Activated T-helper 1 cell treated with anti-CD3 and anti-CD28 coated beads, Interleukin-12 subunit alpha, Interleukin-12 subunit beta, Interleukin-2, Interleukin-4 antibody, amounts not matched to agents 30 ng/mL and 10 ng/mL and 1 ng/mL, durations not matched to agents 14 hours and 24 hours and 36 hours (primary cell): ENCODE measurements around the gene OR51S1. TPM values are rescaled to one million over a fixed set of nuclear protein-coding genes. Genes with fewer than 3 reads are reported as not detected.
"Not testable (repeated sequence)": the region's sequence is repeated elsewhere in the genome, so short reads cannot be mapped to it uniquely, and the experiment has no call there.

Experiments used
- DNase-seq: peaks from one replicate; pipeline ENCODE4 v3.0.0; 2021; ENCODE audit warnings: low spot score
- H3K27ac Mint-ChIP-seq: one replicate; pipeline ENCODE4 v1.8.0; 2021; ENCODE audit warnings: mild to moderate bottlenecking, mixed read lengths
- H3K27me3 Mint-ChIP-seq: one replicate; pipeline ENCODE4 v1.8.0; 2022; ENCODE audit warnings: mild to moderate bottlenecking, moderate library complexity, mixed read lengths; ENCODE audit not compliant: insufficient read depth
- H3K36me3 Mint-ChIP-seq: one replicate; pipeline ENCODE4 v1.8.0; 2021; ENCODE audit warnings: low read depth, mixed read lengths
- H3K4me1 Mint-ChIP-seq: one replicate; pipeline ENCODE4 v1.8.0; 2021; ENCODE audit warnings: low read depth, mixed read lengths
- H3K4me3 Mint-ChIP-seq: one replicate; pipeline ENCODE4 v1.8.0; 2021; ENCODE audit warnings: mild to moderate bottlenecking, moderate library complexity, mixed read lengths
- H3K9me3 Mint-ChIP-seq: one replicate; pipeline ENCODE4 v1.8.0; 2021; ENCODE audit warnings: mixed read lengths
- intact Hi-C: fragments of 100-400 bp; cut with micrococcal nuclease; formaldehyde crosslinking; loops from one replicate; pipeline ENCODE4 v1.15.1; 2024
- total RNA-seq: library from RNA; stranded (reverse); gene quantifications from 2 replicates; pipeline ENCODE4 v1.2.3, GENCODE V29; 2022

Gene OR51S1
- total RNA-seq: not detected in 2 replicates

GRCh38 chr11:4848908-4849532 lies at the start of gene OR51S1:
Gene OR51S1, minus strand, starts transcription at chr11:4849208. Its CDS starts 0 bp downstream, at chr11:4849208.
- Mint-ChIP-seq H3K27me3 (no peaks in the 10 kb centered on the region), H3K27ac (no peak within 1 kb of the TSS), H3K9me3 (no peaks in the 10 kb centered on the region), H3K4me1 (no peaks in the 10 kb centered on the region), H3K36me3 (no peaks in the 10 kb centered on the region), H3K4me3 (no peak within 1 kb of the TSS)
- intact Hi-C loops: no loop called here
- DNase-seq: no peak

GRCh38 chr11:4891996-4892640 lies 43.1 kb upstream of the OR51S1 start:
- Mint-ChIP-seq H3K9me3 (no peaks in the 10 kb centered on the region), H3K36me3 (no peaks in the 10 kb centered on the region), H3K27me3 (peaks cover 4% of the 10 kb centered on the region), H3K4me3 (no peak overlapping the region), H3K27ac (no peak overlapping the region), H3K4me1 (no peaks in the 10 kb centered on the region)
- intact Hi-C loops: no loop called here
- DNase-seq: no peak

- H3K27ac Mint-ChIP-seq: no peak overlapping the region
- DNase-seq: no peak
Observed at GRCh38 chr11:4890279-4890678, 41.3 kb upstream of the OR51S1 start.

GRCh38 chr11:4887591-4887990 lies 38.6 kb upstream of the OR51S1 start:
- intact Hi-C loops: no loop called here
- Mint-ChIP-seq H3K27ac (no peak overlapping the region), H3K9me3 (no peaks in the 10 kb centered on the region), H3K4me3 (no peak overlapping the region), H3K4me1 (no peaks in the 10 kb centered on the region), H3K27me3 (peaks cover 4% of the 10 kb centered on the region), H3K36me3 (no peaks in the 10 kb centered on the region)
- no peak for DNase-seq

More at GRCh38 chr11:4890279-4890678, 41.3 kb upstream of the OR51S1 start:
- H3K4me3 Mint-ChIP-seq: no peak overlapping the region
- H3K36me3 Mint-ChIP-seq: no peaks in the 10 kb centered on the region
- intact Hi-C loops: no loop called here
- no peaks in the 10 kb centered on the region for H3K4me1 Mint-ChIP-seq
- peaks cover 4% of the 10 kb centered on the region for H3K27me3 Mint-ChIP-seq
- H3K9me3 Mint-ChIP-seq: no peaks in the 10 kb centered on the region

GRCh38 chr11:4886186-4886585 lies 37.2 kb upstream of the OR51S1 start:
- no peaks in the 10 kb centered on the region for H3K4me1 Mint-ChIP-seq
- intact Hi-C loops: no loop called here
- peaks cover 4% of the 10 kb centered on the region for H3K27me3 Mint-ChIP-seq
- no peak overlapping the region for H3K4me3 Mint-ChIP-seq
- H3K27ac Mint-ChIP-seq: no peak overlapping the region
- DNase-seq: no peak
- no peaks in the 10 kb centered on the region for H3K36me3 Mint-ChIP-seq
- no peaks in the 10 kb centered on the region for H3K9me3 Mint-ChIP-seq

GRCh38 chr11:4884361-4884760 lies 35.4 kb upstream of the OR51S1 start:
- no peak overlapping the region for H3K27ac Mint-ChIP-seq

GRCh38 chr11:4882543-4882942 lies 33.5 kb upstream of the OR51S1 start:
- Mint-ChIP-seq H3K27ac (no peak overlapping the region), H3K4me3 (no peak overlapping the region), H3K27me3 (no peaks in the 10 kb centered on the region), H3K4me1 (no peaks in the 10 kb centered on the region), H3K36me3 (no peaks in the 10 kb centered on the region), H3K9me3 (no peaks in the 10 kb centered on the region)
- no peak for DNase-seq
- intact Hi-C loops: no loop called here

More at GRCh38 chr11:4884361-4884760, 35.4 kb upstream of the OR51S1 start:
- Mint-ChIP-seq H3K36me3 (no peaks in the 10 kb centered on the region), H3K27me3 (no peaks in the 10 kb centered on the region), H3K4me1 (no peaks in the 10 kb centered on the region), H3K4me3 (no peak overlapping the region), H3K9me3 (no peaks in the 10 kb centered on the region)
- no peak for DNase-seq
- intact Hi-C loops: no loop called here

- DNase-seq: no peak
- intact Hi-C loops: no loop called here
- H3K4me1 Mint-ChIP-seq: no peaks in the 10 kb centered on the region
- no peak within 1 kb of the TSS for H3K4me3 Mint-ChIP-seq
- H3K9me3 Mint-ChIP-seq: no peaks in the 10 kb centered on the region
- no peak within 1 kb of the TSS for H3K27ac Mint-ChIP-seq
- H3K36me3 Mint-ChIP-seq: no peaks in the 10 kb centered on the region
- H3K27me3 Mint-ChIP-seq: no peaks in the 10 kb centered on the region
Observed at GRCh38 chr11:4881860-4882500, 33.0 kb upstream of the OR51S1 start, which contains the start of gene OR51T1. Gene OR51T1, plus strand, starts transcription at chr11:4881900. Its CDS starts 0 bp downstream, at chr11:4881900.

GRCh38 chr11:4881188-4881587 lies 32.2 kb upstream of the OR51S1 start:
- Mint-ChIP-seq H3K9me3 (no peaks in the 10 kb centered on the region), H3K27ac (no peak overlapping the region), H3K4me3 (no peak overlapping the region), H3K36me3 (no peaks in the 10 kb centered on the region), H3K4me1 (no peaks in the 10 kb centered on the region), H3K27me3 (no peaks in the 10 kb centered on the region)
- DNase-seq: no peak
- intact Hi-C loops: no loop called here

GRCh38 chr11:4865855-4866254 lies 16.8 kb upstream of the OR51S1 start:
- Mint-ChIP-seq H3K4me1 (no peaks in the 10 kb centered on the region), H3K27me3 (no peaks in the 10 kb centered on the region), H3K27ac (no peak overlapping the region), H3K9me3 (no peaks in the 10 kb centered on the region), H3K36me3 (no peaks in the 10 kb centered on the region), H3K4me3 (no peak overlapping the region)
- intact Hi-C loops: no loop called here
- DNase-seq: no peak

- Mint-ChIP-seq H3K9me3 (no peaks in the 10 kb centered on the region), H3K27me3 (no peaks in the 10 kb centered on the region), H3K4me3 (no peak overlapping the region), H3K36me3 (no peaks in the 10 kb centered on the region), H3K27ac (no peak overlapping the region), H3K4me1 (no peaks in the 10 kb centered on the region)
- DNase-seq: no peak
- intact Hi-C loops: no loop called here
Observed at GRCh38 chr11:4863876-4864275, 14.9 kb upstream of the OR51S1 start.

GRCh38 chr11:4862447-4863236 lies 13.6 kb upstream of the OR51S1 start:
- no peaks in the 10 kb centered on the region for H3K9me3 Mint-ChIP-seq
- H3K27me3 Mint-ChIP-seq: no peaks in the 10 kb centered on the region
- H3K36me3 Mint-ChIP-seq: no peaks in the 10 kb centered on the region
- intact Hi-C loops: no loop called here
- DNase-seq: no peak
- H3K4me1 Mint-ChIP-seq: no peaks in the 10 kb centered on the region
- no peak overlapping the region for H3K4me3 Mint-ChIP-seq
- H3K27ac Mint-ChIP-seq: no peak overlapping the region

GRCh38 chr11:4854286-4854685 lies 5.3 kb upstream of the OR51S1 start:
- H3K4me1 Mint-ChIP-seq, H3K27me3 Mint-ChIP-seq, H3K27ac Mint-ChIP-seq, H3K9me3 Mint-ChIP-seq, DNase-seq, H3K36me3 Mint-ChIP-seq, H3K4me3 Mint-ChIP-seq, intact Hi-C loops: not testable (repeated sequence)
